K562 (cell line): Measurements from ENCODE around the gene CCDC183. TPM values are rescaled to one million over a fixed set of nuclear protein-coding genes. Genes with fewer than 3 reads are reported as not detected.

Experiments used
- LARP7 ChIP-seq: fragments of 450-650 bp; IDR thresholded peaks from 2 replicates; pipeline ENCODE4 v1.6.1; 2016
- MNT ChIP-seq, 2 experiments: fragments of 450-650 bp; conservative IDR thresholded peaks; 2 replicates each; pipeline ENCODE4 v1.6.1; 2017; ENCODE audit warnings: mild to moderate bottlenecking in 2 of 2, moderate library complexity in 2 of 2
- MYC ChIP-seq, 2 experiments: fragments of 250-450 bp in 1 of 2; sonication (Bioruptor Pico) in 1 of 2; IDR thresholded peaks; 2 replicates each; pipeline versions ENCODE4 v1.5.1 to v1.6.1; 2012 to 2021; ENCODE audit warnings: low read depth in 2 of 2, borderline replicate concordance in 1 of 2, improper control_type of control experiment in 1 of 2, low read length in 1 of 2, mild to moderate bottlenecking in 1 of 2, moderate library complexity in 1 of 2
- NR2F6 ChIP-seq: fragments of 450-650 bp; formaldehyde crosslinking; IDR thresholded peaks from 2 replicates; pipeline ENCODE4 v1.4.0; 2020; ENCODE audit warnings: mild to moderate bottlenecking
- PHB ChIP-seq: fragments of 250-450 bp; sonication (Bioruptor Pico); IDR thresholded peaks from 2 replicates; pipeline ENCODE4 v1.5.0; 2021
- POLR3G ChIP-seq: IDR thresholded peaks from 2 replicates; pipeline ENCODE4 v1.6.1; 2011; ENCODE audit not compliant: insufficient read length, insufficient replicate concordance; ENCODE audit errors: extremely low read depth
- PRDM10 ChIP-seq: fragments of 450-650 bp; IDR thresholded peaks from 2 replicates; pipeline ENCODE4 v1.6.1; 2018; ENCODE audit not compliant: partially characterized antibody
- RAD21 ChIP-seq, 2 experiments: fragments of 250-450 bp in 1 of 2; fragments of 450-650 bp in 1 of 2; sonication (Bioruptor Pico) in 1 of 2; formaldehyde crosslinking in 1 of 2; IDR thresholded peaks in 1 of 2; conservative IDR thresholded peaks in 1 of 2; 2 replicates each; pipeline versions ENCODE4 v1.4.0 to v1.8.0; 2020 to 2022; ENCODE audit warnings: mild to moderate bottlenecking in 2 of 2, moderate library complexity in 1 of 2
- RFX5 ChIP-seq: IDR thresholded peaks from 2 replicates; pipeline ENCODE4 v1.6.1; 2011; ENCODE audit warnings: low read depth, mild to moderate bottlenecking, improper control_type of control experiment, low read length
- RUNX1 ChIP-seq: sonication (generic); IDR thresholded peaks from 2 replicates; pipeline ENCODE4 v1.6.1; 2016; ENCODE audit warnings: antibody characterized with exemption, low read depth
- SNRNP70 ChIP-seq: fragments of 200-400 bp; formaldehyde crosslinking; optimal IDR thresholded peaks from 2 replicates; pipeline ENCODE3; 2017; ENCODE audit warnings: low read depth, low read length
- YY1 ChIP-seq, 3 experiments: IDR thresholded peaks; 2 replicates each; pipeline ENCODE4 v1.6.1; 2011; ENCODE audit warnings: low read length in 2 of 3, mild to moderate bottlenecking in 2 of 3, moderate library complexity in 2 of 3, borderline replicate concordance in 1 of 3, control low read depth in 1 of 3, low read depth in 1 of 3; ENCODE audit not compliant: insufficient read depth in 3 of 3, insufficient replicate concordance in 2 of 3, control insufficient read depth in 1 of 3, insufficient read length in 1 of 3; ENCODE audit errors: extremely low read depth in 1 of 3
- ZNF311 ChIP-seq: fragments of 250-450 bp; sonication (Bioruptor Pico); IDR thresholded peaks from 2 replicates; pipeline ENCODE4 v1.4.0; 2020; ENCODE audit warnings: mild to moderate bottlenecking, moderate library complexity
- ZNF518B ChIP-seq: fragments of 250-450 bp; sonication (Bioruptor Pico); IDR thresholded peaks from 2 replicates; pipeline ENCODE4 v1.5.0; 2021; ENCODE audit warnings: mild to moderate bottlenecking, moderate library complexity
- ZNF740 ChIP-seq, 3 experiments: fragments of 200-800 bp in 1 of 3; sonication (Bioruptor generic) in 1 of 3; sonication (generic) in 1 of 3; formaldehyde crosslinking in 1 of 3; IDR thresholded peaks; 2 replicates each; pipeline versions ENCODE4 v1.6.1 to v1.8.0; 2016 to 2022; ENCODE audit warnings: mild to moderate bottlenecking in 2 of 3, missing compliant biosample characterization in 2 of 3, missing genetic modification characterization in 2 of 3, missing genetic modification reagents in 1 of 3
- polyA plus RNA-seq, 8 experiments: library from polyadenylated mRNA; depleted of rRNA in 4 of 8; stranded (reverse) in 5 of 8; unstranded in 3 of 8; fragments of >200 nt; fragmentation: Nextera tagmentation in 2 of 8; fragmentation: Illumina TruSeq in 1 of 8; extraction: Ambion mirVana in 2 of 8; extraction: Trizol in 1 of 8; gene quantifications; 2 replicates each; pipeline versions ENCODE4 v1.2.1 to v1.2.3, GENCODE V29; 2011 to 2014; ENCODE audit warnings: inconsistent platforms in 1 of 8, missing spikeins in 1 of 8
- total RNA-seq, 7 experiments: library from RNA; depleted of rRNA in 6 of 7; stranded (reverse); fragments of >200 nt in 6 of 7; fragmentation: Illumina TruSeq in 2 of 7; extraction: Trizol in 2 of 7; gene quantifications; 2 replicates each; pipeline versions ENCODE4 v1.2.1 to v1.2.3, GENCODE V29; 2011 to 2021; ENCODE audit warnings: low replicate concordance in 1 of 7

Gene CCDC183
- total and polyA plus RNA-seq, 9 of the 15 experiments (the other 6 are each of a cell fraction or from before 2014, with no cell fraction given): 0.21 to 0.60 (median 0.29) TPM; not detected in 4

- TF ChIP-seq PRDM10 (no peak), ZNF740 (CRISPR knock-in tag; IDR thresholded peaks at IDR 0.05) (no peak), ZNF740 (tag; IDR thresholded peaks at IDR 0.05) (peak in 1 of 2 experiments; percentile 56; a peak in 1 of 4 replicates), LARP7 (no peak), NR2F6 (no peak), RUNX1 (no peak), PHB (CRISPR knock-in tag) (no peak), RAD21 (CRISPR knock-in tag; conservative IDR thresholded peaks at IDR 0.05 in 1 of 2, IDR thresholded peaks at IDR 0.05 in 1 of 2) (peak; percentile 63 to 73), YY1 (IDR thresholded peaks at IDR 0.05; ENCODE audit: borderline replicate concordance in 1 of 3, control insufficient read depth in 1 of 3, extremely low read depth in 1 of 3, insufficient read depth in 3 of 3, insufficient read length in 1 of 3, insufficient replicate concordance in 2 of 3, low read depth in 1 of 3, low read length in 2 of 3) (peak in 1 of 3 experiments; percentile 30), SNRNP70 (no peak), ZNF311 (CRISPR knock-in tag) (0 out of 2 replicates have a peak, but pooled peaks have one; percentile 21), RFX5 (no peak), MYC (IDR thresholded peaks at IDR 0.05; ENCODE audit: low read depth, low read length) (no peak), MYC (CRISPR knock-in tag; IDR thresholded peaks at IDR 0.05; ENCODE audit: borderline replicate concordance, low read depth) (0 out of 2 replicates have a peak, but pooled peaks have one; percentile 63), ZNF518B (CRISPR knock-in tag) (no peak), MNT (conservative IDR thresholded peaks at IDR 0.05) (no peak), POLR3G (no peak)
Observed at GRCh38 chr9:136784249-136784996, 11.7 kb upstream of the CCDC183 start (continued).
